ENCODE measurements around the gene CDH4. TPM values are rescaled to one million over a fixed set of nuclear protein-coding genes. Genes with fewer than 3 reads are reported as not detected.
A peak's percentile ranks its signal among the peaks of the same experiment; 100 is the strongest.

CDH4 gene
- total and polyA plus RNA-seq, 2 of the 8 experiments (the other 6 are each of a cell fraction or from before 2014, with no cell fraction given), result 4.3 to 7.9 TPM

GRCh38 chr20:61478094-61478493 lies 226.0 kb downstream of the CDH4 start:
- Histone ChIP-seq H3K4ac (replicated peaks; ENCODE audit: insufficient read length, low read depth, low read length) (no peak overlapping the region), H4K8ac (ENCODE audit: extremely low read depth, insufficient read depth, low read length) (no peak overlapping the region), H4K20me1 (replicated peaks in 1 of 2; ENCODE audit: control insufficient read depth in 1 of 2, insufficient read depth in 2 of 2, low read length in 2 of 2) (no peaks in the 10 kb centered on the region), H2AK5ac (ENCODE audit: low read depth, low read length) (no peak overlapping the region), H3K36me3 (ENCODE audit: control insufficient read depth in 2 of 4, insufficient read depth in 4 of 4, low read length in 3 of 4) (no peaks in the 10 kb centered on the region), H2BK120ac (replicated peaks; ENCODE audit: low read depth, low read length) (no peak overlapping the region), H3K23me2 (ENCODE audit: low read depth, low read length) (no peaks in the 10 kb centered on the region), H4K5ac (ENCODE audit: insufficient read length, low read depth, low read length) (no peak overlapping the region), H3K4me3 (ENCODE audit: extremely low read depth in 1 of 4, insufficient read depth in 2 of 4, low read depth in 3 of 4, low read length in 4 of 4) (no peak overlapping the region), H2BK5ac (ENCODE audit: low read depth, low read length) (no peak overlapping the region), H3K56ac (replicated peaks; ENCODE audit: insufficient read length, low read depth, low read length) (no peak overlapping the region), H2AFZ (ENCODE audit: low read length) (no peak overlapping the region), H3K4me2 (ENCODE audit: insufficient read depth in 1 of 2, low read depth in 2 of 2, low read length in 2 of 2) (no peak overlapping the region), H3K9me3 (ENCODE audit: insufficient read depth in 2 of 2, low read depth in 1 of 2, low read length in 1 of 2) (no peaks in the 10 kb centered on the region), H2BK15ac (ENCODE audit: low read length) (0 out of 2 replicates have a peak overlapping the region, but pooled peaks have one; percentile 36), H4K91ac (replicated peaks; ENCODE audit: insufficient read length, low read length) (peak overlapping the region; percentile 8), H3K27me3 (replicated peaks in 1 of 4; ENCODE audit: control insufficient read depth in 3 of 4, extremely low read depth in 1 of 4, insufficient read depth in 3 of 4, low read length in 3 of 4) (no peaks in the 10 kb centered on the region; a peak in 1 of 7 replicates), H3K27ac (ENCODE audit: low read depth, low read length) (no peak overlapping the region), H2BK12ac (ENCODE audit: low read depth, low read length) (no peak overlapping the region), H3K79me1 (ENCODE audit: low read depth, low read length) (no peaks in the 10 kb centered on the region), H3K18ac (ENCODE audit: extremely low read depth, low read length) (no peak overlapping the region), H3K79me2 (ENCODE audit: control insufficient read depth in 1 of 2, insufficient read depth in 2 of 2, low read length in 2 of 2) (no peaks in the 10 kb centered on the region), H3K9ac (replicated peaks in 1 of 4; ENCODE audit: extremely low read depth in 1 of 4, low read depth in 3 of 4, low read length in 3 of 4) (no peak overlapping the region), H3K4me1 (replicated peaks in 1 of 4; ENCODE audit: control insufficient read depth in 3 of 4, insufficient read depth in 4 of 4, low read length in 3 of 4) (peaks cover 0 to 5% (median 1%) of the 10 kb centered on the region in 4 experiments; a peak in 3 of 7 replicates), H3K14ac (ENCODE audit: insufficient read length) (no peak overlapping the region), H2BK20ac (ENCODE audit: low read length) (no peak overlapping the region), H3K23ac (ENCODE audit: insufficient read length) (no peak overlapping the region)
- 90% methylated on average over 9 of the region's 9 CpGs; no CpG with 5 or more reads in 1 of the 2 experiments for WGBS, 2 experiments (ENCODE audit: extremely low coverage in 1 of 2, insufficient coverage in 1 of 2, insufficient read length in 1 of 2, insufficient replicate concordance in 2 of 2, low coverage in 1 of 2, low lambda C conversion rate in 2 of 2, missing lambda C conversion rate in 1 of 2)
- no peak for FAIRE-seq
- ChIA-PET CTCF (ENCODE audit: partially characterized antibody) (interaction anchor here (0.6 to 1.6 kb wide), 11 partner anchors 8 to 247 kb away, joined by 3 to 9 read pairs (median 4); no protein-coding TSS in a partner anchor), POLR2A (ENCODE audit: partially characterized antibody) (no interaction called here)
- TF ChIP-seq POLR2A (IDR thresholded peaks at IDR 0.05; ENCODE audit: control extremely low read depth in 1 of 2, low read depth in 2 of 2, low read length in 2 of 2), result no peak
- no peak for TF ChIP-seq HDAC2 (IDR thresholded peaks at IDR 0.05; ENCODE audit: borderline replicate concordance in 1 of 2, low read depth in 2 of 2, low read length in 2 of 2)
- TF ChIP-seq ATF2 (IDR thresholded peaks at IDR 0.05; ENCODE audit: low read length), result no peak
- no peak for TF ChIP-seq RBBP5 (IDR thresholded peaks at IDR 0.05; ENCODE audit: borderline replicate concordance, low read depth, low read length)
- TF ChIP-seq CTCF (IDR thresholded peaks at IDR 0.05; ENCODE audit: control extremely low read depth in 1 of 3, insufficient read depth in 1 of 3, low read depth in 1 of 3, low read length in 3 of 3), result no peak
- no peak for TF ChIP-seq JUN (IDR thresholded peaks at IDR 0.05; ENCODE audit: low read depth, low read length)
- TF ChIP-seq BACH1 (IDR thresholded peaks at IDR 0.05; ENCODE audit: low read length), result no peak
- no peak for TF ChIP-seq NANOG (IDR thresholded peaks at IDR 0.05; ENCODE audit: insufficient read depth, low read depth, low read length, poor library complexity, severe bottlenecking)
- TF ChIP-seq RNF2 (IDR thresholded peaks at IDR 0.05; ENCODE audit: borderline replicate concordance, low read depth, low read length, missing control alignments, poor library complexity, severe bottlenecking), result no peak
- DNase-seq (ENCODE audit: low read depth in 1 of 2, low spot score in 2 of 2), result no peak

Data from H1 (cell line).